Measurements from ENCODE around the gene RASA4B.

The RASA4B gene

DNA sequence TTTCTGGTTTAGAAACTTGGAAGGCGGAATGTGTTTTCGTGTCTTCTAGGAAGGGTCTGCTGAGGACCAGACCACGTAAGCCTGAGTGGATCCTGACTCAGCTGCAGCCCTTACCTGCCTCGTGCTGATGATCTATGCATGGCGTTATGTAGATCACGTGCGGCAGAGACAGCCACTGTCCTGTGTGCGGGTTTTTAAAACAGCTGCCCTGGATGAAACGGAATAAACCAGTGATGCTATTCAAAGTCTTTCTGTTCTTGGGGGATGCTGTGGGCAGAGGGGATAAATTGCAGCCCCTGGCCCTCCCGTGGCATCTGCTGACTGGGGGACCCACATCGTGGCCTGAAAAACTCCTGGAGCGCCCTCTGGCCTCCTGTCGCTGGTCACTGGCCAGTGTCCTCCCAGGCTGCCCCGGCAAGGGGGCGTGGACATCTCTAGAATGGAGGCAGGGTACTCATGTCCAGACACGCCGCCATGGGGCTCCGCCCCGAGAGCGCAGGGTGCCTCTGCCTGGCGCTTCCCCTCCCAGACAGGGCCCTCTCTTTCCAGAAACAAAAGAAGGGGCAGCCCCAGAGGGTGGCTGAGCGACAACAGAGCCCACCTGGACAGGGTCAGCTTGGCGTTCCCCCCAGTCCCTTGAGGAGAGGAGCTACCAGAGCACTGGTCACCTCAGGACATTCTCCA lies 66.1 kb downstream of the RASA4B start:
- no peak for DNase-seq

DNA sequence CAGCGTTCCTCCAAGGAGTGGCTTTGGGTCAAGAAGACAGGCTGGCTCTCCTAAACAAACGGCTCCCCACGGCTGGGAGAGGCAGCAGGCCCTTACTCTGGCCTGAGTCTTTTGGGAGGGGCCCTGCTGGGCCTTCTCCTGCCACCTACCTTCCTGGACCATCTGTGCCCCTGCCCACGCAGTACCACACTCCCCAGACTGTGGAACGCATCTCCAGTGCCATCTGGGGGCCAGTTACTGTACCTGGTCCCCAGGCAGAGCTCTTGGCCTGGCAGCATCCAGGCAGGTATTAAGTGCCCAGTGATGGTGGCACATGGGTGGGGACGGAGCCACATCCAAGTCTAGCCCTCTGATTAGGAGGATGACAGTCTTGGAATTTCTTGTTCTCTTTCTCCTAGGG lies 67.3 kb downstream of the RASA4B start:
- DNase-seq: no peak

DNA sequence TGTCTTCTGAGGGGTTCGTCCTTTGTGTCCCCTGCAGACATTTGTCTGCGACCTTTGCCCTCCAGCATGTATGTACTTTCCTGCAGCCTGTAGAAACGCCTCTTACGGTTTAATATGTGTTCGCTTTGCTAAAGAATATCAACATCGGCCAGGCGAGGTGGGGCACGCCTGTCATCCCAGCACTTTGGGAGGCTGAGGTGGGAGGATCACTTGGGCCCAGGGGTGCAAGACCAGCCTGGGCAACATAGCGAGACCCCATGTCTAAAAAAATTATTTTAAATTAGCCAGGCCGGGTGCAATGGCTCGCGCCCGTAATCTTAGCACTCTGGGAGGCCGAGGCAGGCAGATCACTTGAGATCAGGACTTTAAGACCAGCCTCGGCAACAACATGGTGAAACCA lies 68.4 kb downstream of the RASA4B start:
- no peak for DNase-seq

DNA sequence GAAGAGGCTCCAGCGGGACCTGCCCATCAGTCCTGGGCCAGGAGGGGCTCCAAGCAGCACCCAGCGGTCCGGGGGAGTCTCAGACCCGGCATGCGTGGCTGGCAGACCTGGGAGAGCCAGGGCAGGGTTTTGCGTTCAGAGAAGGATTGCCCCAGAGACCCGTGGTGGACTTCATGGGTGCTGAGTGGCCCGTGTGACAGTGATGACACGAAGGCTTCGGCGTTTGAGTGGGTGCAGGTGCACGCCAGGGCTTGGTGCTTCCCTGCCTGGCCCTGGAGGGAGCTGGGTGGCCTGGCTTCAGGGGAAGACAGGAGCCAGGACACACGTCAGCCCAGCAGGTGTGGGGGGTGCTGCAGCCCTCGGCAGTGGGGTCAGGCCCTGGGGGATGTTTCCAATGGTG lies 70.3 kb downstream of the RASA4B start:
- no peak for DNase-seq

DNA sequence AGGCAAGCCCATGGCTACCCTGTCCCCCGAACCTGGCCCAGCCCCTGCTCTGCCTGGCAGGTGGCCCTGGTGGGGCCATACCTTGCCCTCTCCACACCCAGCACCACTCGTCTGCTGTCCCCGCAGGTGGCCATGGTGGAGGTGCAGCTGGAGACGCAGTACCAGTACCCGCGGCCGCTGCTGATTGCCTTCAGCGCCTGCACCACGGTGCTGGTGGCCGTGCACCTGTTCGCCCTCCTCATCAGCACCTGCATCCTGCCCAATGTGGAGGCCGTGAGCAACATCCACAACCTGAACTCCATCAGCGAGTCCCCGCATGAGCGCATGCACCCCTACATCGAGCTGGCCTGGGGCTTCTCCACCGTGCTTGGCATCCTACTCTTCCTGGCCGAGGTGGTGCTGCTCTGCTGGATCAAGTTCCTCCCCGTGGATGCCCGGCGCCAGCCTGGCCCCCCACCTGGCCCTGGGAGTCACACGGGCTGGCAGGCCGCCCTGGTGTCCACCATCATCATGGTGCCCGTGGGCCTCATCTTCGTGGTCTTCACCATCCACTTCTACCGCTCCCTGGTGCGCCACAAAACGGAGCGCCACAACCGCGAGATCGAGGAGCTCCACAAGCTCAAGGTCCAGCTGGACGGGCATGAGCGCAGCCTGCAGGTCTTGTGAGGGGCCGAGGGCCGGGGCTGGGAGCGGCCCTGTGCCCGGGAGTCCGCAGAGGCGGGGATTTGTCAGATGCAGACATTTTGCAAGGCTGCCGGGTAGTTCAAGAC lies 71.0 kb downstream of the RASA4B start:
- DNase-seq: no peak

DNA sequence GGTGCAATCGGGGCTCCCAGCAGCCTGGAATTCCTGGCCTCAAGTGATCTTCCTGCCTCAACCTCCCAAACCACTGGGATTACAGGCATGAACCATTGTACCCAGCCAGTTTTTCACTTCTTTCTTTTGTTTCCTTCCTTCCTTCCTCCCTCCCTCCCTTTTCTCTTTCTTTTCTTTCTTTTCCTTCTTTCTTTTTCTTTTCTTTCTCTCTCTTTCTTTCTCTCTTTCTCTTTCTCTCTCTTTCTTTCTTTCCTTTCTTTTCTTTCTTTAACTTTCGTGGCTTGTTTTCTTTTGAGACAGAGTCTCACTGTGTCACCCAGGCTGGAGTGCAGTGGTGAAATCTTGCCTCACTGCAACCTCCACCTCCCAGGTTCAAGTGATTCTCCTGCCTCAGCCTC lies 71.9 kb downstream of the RASA4B start:
- no peak for DNase-seq

DNA sequence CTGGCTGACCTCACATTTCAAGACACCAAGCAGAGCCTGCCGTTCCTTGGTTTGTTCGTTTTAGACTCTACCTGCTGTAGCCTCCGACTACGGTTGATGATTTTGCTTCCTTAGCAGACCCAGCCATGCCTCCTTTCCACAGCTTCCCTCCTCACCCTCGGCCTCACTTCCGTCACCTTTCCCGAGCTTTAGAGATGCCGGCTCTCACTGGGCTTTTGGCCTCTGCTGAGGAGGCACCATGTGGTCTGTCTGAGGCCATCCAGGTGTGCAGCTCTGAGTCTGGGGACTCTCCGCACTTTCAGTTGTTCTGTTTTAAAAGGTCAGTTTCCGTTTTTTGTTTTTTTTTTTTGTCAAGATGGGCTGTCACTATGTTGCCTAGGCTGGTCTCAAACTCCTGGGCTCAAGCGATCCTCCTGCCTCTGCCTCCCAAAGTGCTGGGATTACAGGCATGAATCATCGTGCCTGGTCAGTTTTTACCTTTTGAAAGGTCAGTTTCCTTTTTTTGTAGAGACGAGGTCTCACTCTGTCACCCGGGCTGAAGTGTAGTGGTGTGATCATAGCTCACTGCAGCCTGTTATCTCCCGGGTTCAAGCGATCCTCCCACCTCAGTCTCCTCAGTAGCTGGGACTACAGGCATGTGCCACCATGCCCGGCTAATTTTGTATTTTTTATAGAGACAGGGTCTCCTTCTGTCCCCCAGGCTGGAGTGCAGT lies 72.5 kb downstream of the RASA4B start:
- no peak for DNase-seq

DNA sequence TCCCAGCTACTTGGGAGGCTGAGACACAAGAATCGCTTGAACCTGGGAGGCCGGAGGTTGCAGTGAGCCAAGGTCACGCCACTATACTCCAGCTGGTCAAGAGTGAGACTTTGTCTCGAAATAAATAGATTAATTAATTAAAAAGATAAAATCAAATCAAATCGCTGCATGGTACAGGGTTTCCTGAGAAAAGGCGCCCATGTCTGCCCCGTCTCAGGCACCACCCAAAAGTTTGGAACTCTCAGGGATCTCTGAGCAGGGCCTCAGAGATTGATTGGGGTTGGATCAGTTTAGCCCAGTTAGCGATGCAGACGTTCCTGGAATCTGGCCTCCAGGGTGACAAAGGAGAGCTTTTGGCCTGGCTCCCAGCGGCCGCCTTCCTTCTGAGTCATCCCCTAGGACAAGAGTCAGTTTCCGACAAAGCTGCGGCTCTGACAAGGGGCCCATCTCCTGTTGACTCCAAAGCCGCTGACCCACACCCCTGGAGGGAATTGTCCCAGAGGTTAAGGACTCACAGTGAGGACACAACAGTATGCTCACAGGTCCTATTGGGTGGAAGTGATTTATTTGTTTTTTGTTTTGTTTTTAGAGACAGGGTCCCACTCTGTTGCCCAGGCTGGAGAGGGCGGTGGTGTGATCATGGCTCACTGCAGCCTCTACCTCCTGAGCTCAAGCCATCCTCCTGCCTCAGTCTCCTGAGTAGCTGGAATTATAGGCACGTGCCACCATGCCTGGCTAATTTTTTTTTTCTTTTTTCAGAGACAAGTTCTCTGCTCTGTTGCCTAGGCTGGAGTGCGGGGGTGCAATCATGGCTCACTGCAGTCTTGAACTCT lies 77.4 kb downstream of the RASA4B start:
- no peak for DNase-seq

DNA sequence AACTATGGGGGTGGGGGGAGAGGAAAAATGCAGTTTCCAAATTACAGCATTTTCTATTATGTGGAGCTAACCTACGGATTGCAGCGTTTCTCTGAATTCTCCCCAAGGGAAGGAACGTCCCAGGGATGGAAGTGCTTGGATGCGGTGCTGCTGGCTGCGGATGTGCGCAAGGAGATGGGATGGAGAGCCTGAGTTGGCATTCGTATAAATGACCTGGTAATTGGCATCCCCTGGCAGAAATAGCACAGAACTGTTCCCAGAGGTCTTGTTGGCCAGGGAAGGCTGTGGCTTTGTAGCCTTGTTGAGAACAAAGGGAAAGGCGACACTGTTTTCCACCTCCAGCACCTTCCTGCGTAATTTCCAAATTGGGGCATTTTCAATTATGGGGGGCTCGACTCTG lies 81.5 kb downstream of the RASA4B start:
- DNase-seq: no peak

DNA sequence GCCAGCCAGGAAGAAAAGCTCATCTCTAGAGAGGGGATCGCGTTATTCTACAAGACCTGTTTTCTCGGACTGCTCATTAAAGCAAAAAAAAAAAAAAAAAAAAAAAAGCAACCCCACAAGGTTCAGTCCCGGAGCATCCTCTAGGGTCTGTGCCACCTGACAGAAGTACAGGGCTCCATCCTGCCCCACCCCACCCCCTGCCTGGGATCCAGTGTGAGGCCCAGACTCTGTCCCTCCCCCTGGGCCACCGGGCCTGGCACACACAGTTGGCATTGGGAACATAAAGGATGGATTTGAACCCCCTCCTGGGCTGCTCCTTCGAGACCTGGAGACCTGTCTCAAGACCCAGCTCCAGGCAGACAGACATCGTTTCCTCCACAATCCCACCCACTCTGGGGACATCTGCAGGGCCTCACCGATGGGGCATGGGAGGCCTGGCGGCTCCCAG lies 83.5 kb downstream of the RASA4B start:
- no peak for DNase-seq

DNA sequence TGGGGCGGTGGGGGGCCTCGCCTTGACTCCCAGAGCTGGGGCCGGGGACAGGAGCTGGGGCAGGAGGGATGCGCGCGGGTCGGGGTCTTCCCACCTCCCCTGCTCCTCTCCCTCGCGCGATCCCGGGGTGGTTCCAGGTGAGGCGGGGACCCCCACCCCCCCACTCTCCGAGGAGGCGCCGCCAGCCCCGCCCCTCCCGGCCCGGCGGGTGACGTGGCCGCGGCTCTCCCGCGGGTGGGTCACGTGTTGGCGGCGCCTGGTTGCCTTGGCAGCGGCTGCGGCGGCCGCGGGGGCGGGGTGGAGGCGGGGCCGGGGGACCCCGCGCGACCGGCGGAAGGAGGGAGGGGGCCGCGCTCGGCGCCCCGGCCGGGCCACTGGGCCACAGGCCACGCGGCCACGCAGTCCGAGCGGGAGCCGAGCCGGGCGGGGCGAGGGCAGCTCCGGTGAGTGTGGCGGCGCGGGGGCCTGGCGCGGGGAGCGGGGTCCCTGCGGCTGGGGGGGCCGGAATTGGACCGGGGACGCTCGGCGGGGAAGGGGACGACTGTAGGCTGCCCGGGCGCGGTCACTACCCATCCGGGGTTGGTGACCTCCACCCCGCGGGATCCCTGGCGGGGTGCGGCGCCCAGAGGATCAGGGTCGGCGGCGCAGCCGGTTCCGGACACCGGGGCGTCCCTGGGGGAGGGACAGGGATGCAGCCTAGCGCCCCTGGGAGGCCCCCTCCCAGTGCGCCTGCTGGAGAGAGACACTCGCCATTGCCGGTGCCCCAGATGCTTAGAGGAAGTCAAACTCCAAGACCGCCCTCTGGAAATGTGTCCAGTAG lies 84.1 kb downstream of the RASA4B start, which contains the start of gene ORAI2:
ORAI2 (plus strand) TSS at position 357 of the 820 bp plus-strand sequence. CDS start 5,382 bp downstream, outside the sequence.
- peak; percentile 94 for DNase-seq

Data from activated CD8-positive, alpha-beta memory T cell treated with anti-CD3 and anti-CD28 coated beads, Interleukin-2, amount 50 U/mL, for 48 hours (primary cell).